ENCODE measurements around the gene RHBDD3.
A peak's percentile ranks its signal among the peaks of the same experiment; 100 is the strongest.

RHBDD3 gene

GRCh38 chr22:29260601-29261315 is 7.0 kb downstream of the RHBDD3 start:
- H3K4me3 ChIP-seq (ENCODE audit: low read length): no peak overlapping the region
- TF ChIP-seq CTCF (conservative IDR thresholded peaks at IDR 0.05; ENCODE audit: low read depth, low read length): no peak
- DNase-seq (ENCODE audit: low read depth): no peak

DNA sequence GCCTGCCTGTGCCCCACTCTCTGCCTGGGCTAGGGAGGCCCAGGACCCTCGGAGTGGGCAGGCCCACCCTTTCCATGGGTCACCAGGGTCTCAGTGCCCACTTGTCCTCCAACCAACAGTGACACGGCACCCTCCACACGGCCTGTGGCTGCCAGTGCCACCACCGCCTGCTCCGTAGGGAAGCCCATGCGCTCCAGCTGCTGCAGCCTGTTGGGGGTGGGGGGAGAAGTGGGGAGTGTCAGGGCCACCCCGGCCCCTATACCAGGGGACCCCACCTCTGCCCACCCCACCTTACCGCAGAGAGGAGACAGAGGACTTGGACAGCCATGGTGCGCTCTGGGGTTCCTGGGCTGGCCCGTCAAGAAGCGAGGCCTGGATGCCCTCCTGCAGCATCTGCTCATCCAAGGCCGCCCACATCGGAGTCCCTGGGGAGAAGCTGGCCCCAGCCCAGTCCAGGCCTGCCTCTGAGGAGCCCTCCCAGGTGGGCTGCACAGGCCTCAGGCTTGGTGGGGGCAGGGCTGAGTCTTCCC is 7.7 kb downstream of the RHBDD3 start:
- no peak for TF ChIP-seq CTCF (conservative IDR thresholded peaks at IDR 0.05; ENCODE audit: low read depth, low read length)
- no peak for DNase-seq (ENCODE audit: low read depth)
- H3K4me3 ChIP-seq (ENCODE audit: low read length): no peak overlapping the region

GRCh38 chr22:29259253-29259899 is 8.4 kb downstream of the RHBDD3 start:
- no peak for DNase-seq (ENCODE audit: low read depth)
- peak; percentile 25 for TF ChIP-seq CTCF (conservative IDR thresholded peaks at IDR 0.05; ENCODE audit: low read depth, low read length)
- H3K4me3 ChIP-seq (ENCODE audit: low read length): no peak overlapping the region

GRCh38 chr22:29258407-29259252 is 9.2 kb downstream of the RHBDD3 start:
- no peak for TF ChIP-seq CTCF (conservative IDR thresholded peaks at IDR 0.05; ENCODE audit: low read depth, low read length)
- DNase-seq (ENCODE audit: low read depth): no peak
- no peak overlapping the region for H3K4me3 ChIP-seq (ENCODE audit: low read length)

GRCh38 chr22:29257751-29258181 is 10.0 kb downstream of the RHBDD3 start:
- DNase-seq (ENCODE audit: low read depth): no peak
- no peak overlapping the region for H3K4me3 ChIP-seq (ENCODE audit: low read length)
- TF ChIP-seq CTCF (conservative IDR thresholded peaks at IDR 0.05; ENCODE audit: low read depth, low read length): no peak

DNA sequence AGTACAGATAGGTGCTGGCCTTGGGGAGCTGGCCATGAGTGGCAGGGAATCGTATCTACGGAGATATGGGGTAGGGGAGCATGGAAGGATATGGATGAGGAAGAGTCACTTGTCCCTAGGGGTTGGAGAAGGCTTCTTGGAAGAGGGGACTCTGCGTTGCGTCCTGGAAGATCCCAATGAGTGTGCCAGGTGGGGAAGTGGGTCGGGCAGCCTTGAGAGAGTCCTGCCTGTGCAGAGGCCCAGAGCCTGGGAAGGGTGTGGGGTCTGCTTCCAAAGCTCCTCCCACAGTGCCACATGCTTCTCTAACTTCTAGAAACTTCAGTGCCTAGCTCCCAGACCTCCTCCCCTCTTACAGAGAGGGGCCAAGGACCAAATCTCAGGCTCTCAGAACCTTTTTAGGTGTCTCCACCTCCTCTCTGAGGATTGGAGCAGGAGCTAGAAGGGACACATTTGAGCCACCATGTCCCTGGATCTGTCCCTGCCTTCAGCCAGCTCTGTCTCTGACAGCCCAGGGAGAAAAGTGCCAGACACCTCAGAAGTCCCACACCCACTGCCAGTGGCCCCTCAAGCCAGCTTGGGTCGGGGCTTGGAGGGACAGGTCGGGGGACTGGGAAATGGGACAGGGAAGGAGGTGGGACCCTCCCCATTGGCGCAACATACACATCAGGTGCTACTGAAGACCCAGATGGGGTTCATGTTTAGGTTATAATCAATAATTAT is 11.0 kb downstream of the RHBDD3 start:
- no peak for DNase-seq (ENCODE audit: low read depth)
- no peak for TF ChIP-seq CTCF (conservative IDR thresholded peaks at IDR 0.05; ENCODE audit: low read depth, low read length)
- no peak overlapping the region for H3K4me3 ChIP-seq (ENCODE audit: low read length)
